HepG2 (cell line): ENCODE measurements around the gene TXNIP. TPM values are rescaled to one million over a fixed set of nuclear protein-coding genes. Genes with fewer than 3 reads are reported as not detected.
A peak's percentile ranks its signal among the peaks of the same experiment; 100 is the strongest.

Experiments used
- ATF4 ChIP-seq, 2 experiments: fragments of 450-650 bp in 1 of 2; sonication (generic) in 1 of 2; formaldehyde crosslinking; IDR thresholded peaks; 2 replicates each; pipeline versions ENCODE4 v1.5.0 to v1.8.0; 2020 to 2022; ENCODE audit warnings: mild to moderate bottlenecking in 1 of 2, missing genetic modification reagents in 1 of 2
- CREM ChIP-seq, 2 experiments: sonication (generic) in 1 of 2; formaldehyde crosslinking in 1 of 2; IDR thresholded peaks; 2 replicates each; pipeline versions ENCODE4 v1.4.0 to v1.6.1; 2016 to 2020; ENCODE audit warnings: antibody characterized with exemption in 1 of 2, mild to moderate bottlenecking in 1 of 2, missing genetic modification reagents in 1 of 2
- DNMT3B ChIP-seq: conservative IDR thresholded peaks from 2 replicates; pipeline ENCODE4 v1.6.1; 2016; ENCODE audit warnings: missing biosample characterization, control low read depth
- FOXO4 ChIP-seq: sonication (generic); formaldehyde crosslinking; conservative IDR thresholded peaks from 2 replicates; pipeline ENCODE4 v1.8.1; 2023; ENCODE audit warnings: missing genetic modification reagents
- FUBP1 ChIP-seq: sonication (generic); formaldehyde crosslinking; IDR thresholded peaks from 2 replicates; pipeline ENCODE4 v1.5.1; 2020; ENCODE audit warnings: missing genetic modification reagents, mild to moderate bottlenecking, borderline replicate concordance
- GTF2F1 ChIP-seq: fragments of 150-350 bp; IDR thresholded peaks from 2 replicates; pipeline ENCODE4 v1.6.1; 2014; ENCODE audit warnings: low read length
- KAT8 ChIP-seq: IDR thresholded peaks from 2 replicates; pipeline ENCODE4 v1.6.1; 2016; ENCODE audit warnings: missing genetic modification reagents, missing compliant biosample characterization
- NFKBIZ ChIP-seq: IDR thresholded peaks from 2 replicates; pipeline ENCODE4 v1.6.1; 2018; ENCODE audit warnings: missing genetic modification reagents, missing compliant biosample characterization
- PPARG ChIP-seq: conservative IDR thresholded peaks from 2 replicates; pipeline ENCODE4 v1.6.1; 2016; ENCODE audit warnings: missing biosample characterization, missing genetic modification reagents
- SCMH1 ChIP-seq: sonication (generic); formaldehyde crosslinking; IDR thresholded peaks from 2 replicates; pipeline ENCODE4 v1.9.0; 2021; ENCODE audit warnings: missing genetic modification reagents, mild to moderate bottlenecking, borderline replicate concordance
- ZNF180 ChIP-seq: sonication (generic); formaldehyde crosslinking; IDR thresholded peaks from 2 replicates; pipeline ENCODE4 v1.4.0; 2020; ENCODE audit warnings: low read depth, missing genetic modification reagents, borderline replicate concordance
- ZNF564 ChIP-seq: sonication (generic); formaldehyde crosslinking; IDR thresholded peaks from 2 replicates; pipeline ENCODE4 v1.8.1; 2023; ENCODE audit warnings: mild to moderate bottlenecking, missing genetic modification reagents
- ZNF740 ChIP-seq: sonication (generic); formaldehyde crosslinking; IDR thresholded peaks from 2 replicates; pipeline ENCODE4 v1.4.0; 2020; ENCODE audit warnings: missing genetic modification reagents
- ZNF75D ChIP-seq: sonication (generic); formaldehyde crosslinking; IDR thresholded peaks from 2 replicates; pipeline ENCODE4 v1.8.1; 2023; ENCODE audit warnings: missing genetic modification reagents, mild to moderate bottlenecking, borderline replicate concordance
- ZNF839 ChIP-seq: sonication (generic); formaldehyde crosslinking; IDR thresholded peaks from 2 replicates; pipeline ENCODE4 v1.4.0; 2020; ENCODE audit warnings: missing genetic modification reagents, mild to moderate bottlenecking, borderline replicate concordance
- polyA plus RNA-seq, 8 experiments: library from polyadenylated mRNA; depleted of rRNA in 3 of 8; stranded (reverse) in 7 of 8; unstranded in 1 of 8; fragments of >200 nt; fragmentation: Illumina TruSeq in 4 of 8; extraction: Trizol in 4 of 8; gene quantifications; 2 replicates each; pipeline versions ENCODE4 v1.2.1 to v1.2.3, GENCODE V29; 2011 to 2016; ENCODE audit warnings: low read depth in 4 of 8, missing spikeins in 1 of 8, mixed read lengths in 1 of 8; ENCODE audit not compliant: insufficient read depth in 1 of 8
- total RNA-seq, 5 experiments: library from RNA; depleted of rRNA; stranded (reverse); fragments of >200 nt; fragmentation: Illumina TruSeq; extraction: Trizol; gene quantifications; 2 replicates each; pipeline ENCODE4 v1.2.3, GENCODE V29; 2016; ENCODE audit warnings: low read depth in 1 of 5

Gene TXNIP
- total and polyA plus RNA-seq, 2 of the 13 experiments (the other 11 are each of a cell fraction or from before 2014, with no cell fraction given), result 24.4 to 237 TPM

GRCh38 chr1:145961109-145961424 lies 35.3 kb downstream of the TXNIP start (continued):
- TF ChIP-seq ATF4 (CRISPR knock-in tag; IDR thresholded peaks at IDR 0.05) (no peak), DNMT3B (no peak), ZNF75D (CRISPR knock-in tag) (no peak), KAT8 (CRISPR knock-in tag) (no peak), SCMH1 (CRISPR knock-in tag) (no peak), ZNF740 (no peak), FOXO4 (CRISPR knock-in tag) (no peak), GTF2F1 (no peak), FUBP1 (CRISPR knock-in tag) (no peak), PPARG (CRISPR knock-in tag) (no peak), ZNF564 (peak; percentile 0; the same call in 1 of the 2 replicates), ZNF839 (CRISPR knock-in tag) (0 out of 2 replicates have a peak, but pooled peaks have one; percentile 46), CREM (IDR thresholded peaks at IDR 0.05) (no peak), CREM (CRISPR knock-in tag; IDR thresholded peaks at IDR 0.05) (no peak), NFKBIZ (CRISPR knock-in tag) (no peak), ZNF180 (CRISPR knock-in tag) (no peak)
